Transverse colon (tissue), 4 donors: ENCODE measurements around the gene ELOVL1.

Experiments used
- CTCF ChIP-seq, 5 experiments: fragments of 200-600 bp in 3 of 5; fragments of 450-650 bp in 2 of 5; sonication (generic) in 3 of 5; IDR thresholded peaks; 1 replicate in 2 of 5; 2 replicates in 3 of 5; pipeline ENCODE4 v1.5.1; 2016 to 2017; ENCODE audit warnings: antibody characterized with exemption in 5 of 5, inconsistent platforms in 3 of 5, mild to moderate bottlenecking in 2 of 5, moderate library complexity in 1 of 5
- EP300 ChIP-seq: sonication (generic); formaldehyde crosslinking; IDR thresholded peaks from one replicate; pipeline ENCODE4 v1.6.1; 2017; ENCODE audit warnings: antibody characterized with exemption, low read depth
- POLR2A ChIP-seq: fragments of 450-650 bp; IDR thresholded peaks from one replicate; pipeline ENCODE4 v1.6.1; 2016; ENCODE audit warnings: antibody characterized with exemption, mild to moderate bottlenecking, moderate library complexity
- POLR2AphosphoS5 ChIP-seq, 3 donors: sonication (generic); formaldehyde crosslinking; IDR thresholded peaks; one replicate each; pipeline ENCODE4 v1.6.1; 2016; ENCODE audit warnings: antibody characterized with exemption in 3 of 3

- TF ChIP-seq EP300 = no peak
- no peak for TF ChIP-seq CTCF (IDR thresholded peaks at IDR 0.05)
- TF ChIP-seq POLR2A = no peak
- no peak for TF ChIP-seq POLR2AphosphoS5 (IDR thresholded peaks at IDR 0.05)
Measured at GRCh38 chr1:43388613-43389012, 20.8 kb upstream of the ELOVL1 start.
